ENCODE data around the gene ZMYND10.

DNA sequence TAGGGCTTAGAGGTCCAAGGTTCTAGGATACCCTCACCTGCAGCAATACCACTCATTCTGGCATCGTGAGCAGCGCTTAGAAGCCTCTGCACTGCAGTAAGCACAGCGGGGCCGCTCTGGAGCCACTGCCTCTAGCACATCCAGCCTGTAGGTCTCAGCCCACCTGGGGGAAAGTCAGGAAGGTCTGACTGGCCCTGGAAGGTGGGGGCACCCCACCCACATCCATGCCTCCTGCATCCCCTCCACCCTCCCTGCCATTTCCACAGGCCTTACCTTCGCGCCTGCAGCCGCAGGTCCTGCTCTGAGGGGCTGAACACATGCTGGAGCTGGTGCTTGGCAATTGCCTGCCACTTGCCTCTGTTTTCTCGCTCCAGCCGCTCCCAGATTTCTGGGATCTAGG, 4.0 kb downstream of the ZMYND10 start:
- TF ChIP-seq, protein P1, sequence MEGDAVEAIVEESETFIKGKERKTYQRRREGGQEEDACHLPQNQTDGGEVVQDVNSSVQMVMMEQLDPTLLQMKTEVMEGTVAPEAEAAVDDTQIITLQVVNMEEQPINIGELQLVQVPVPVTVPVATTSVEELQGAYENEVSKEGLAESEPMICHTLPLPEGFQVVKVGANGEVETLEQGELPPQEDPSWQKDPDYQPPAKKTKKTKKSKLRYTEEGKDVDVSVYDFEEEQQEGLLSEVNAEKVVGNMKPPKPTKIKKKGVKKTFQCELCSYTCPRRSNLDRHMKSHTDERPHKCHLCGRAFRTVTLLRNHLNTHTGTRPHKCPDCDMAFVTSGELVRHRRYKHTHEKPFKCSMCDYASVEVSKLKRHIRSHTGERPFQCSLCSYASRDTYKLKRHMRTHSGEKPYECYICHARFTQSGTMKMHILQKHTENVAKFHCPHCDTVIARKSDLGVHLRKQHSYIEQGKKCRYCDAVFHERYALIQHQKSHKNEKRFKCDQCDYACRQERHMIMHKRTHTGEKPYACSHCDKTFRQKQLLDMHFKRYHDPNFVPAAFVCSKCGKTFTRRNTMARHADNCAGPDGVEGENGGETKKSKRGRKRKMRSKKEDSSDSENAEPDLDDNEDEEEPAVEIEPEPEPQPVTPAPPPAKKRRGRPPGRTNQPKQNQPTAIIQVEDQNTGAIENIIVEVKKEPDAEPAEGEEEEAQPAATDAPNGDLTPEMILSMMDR (IDR thresholded peaks at IDR 0.05): no peak
- TF ChIP-seq POLR2A (IDR thresholded peaks at IDR 0.05) (no peak), POLR2AphosphoS5 (IDR thresholded peaks at IDR 0.05) (no peak)
